ENCODE results near the gene MCM9. TPM values are rescaled to one million over a fixed set of nuclear protein-coding genes. Genes with fewer than 3 reads are reported as not detected.

The MCM9 gene
- total RNA-seq, 2 experiments from 2014 or later = 18.4 to 21.3 TPM

DNA sequence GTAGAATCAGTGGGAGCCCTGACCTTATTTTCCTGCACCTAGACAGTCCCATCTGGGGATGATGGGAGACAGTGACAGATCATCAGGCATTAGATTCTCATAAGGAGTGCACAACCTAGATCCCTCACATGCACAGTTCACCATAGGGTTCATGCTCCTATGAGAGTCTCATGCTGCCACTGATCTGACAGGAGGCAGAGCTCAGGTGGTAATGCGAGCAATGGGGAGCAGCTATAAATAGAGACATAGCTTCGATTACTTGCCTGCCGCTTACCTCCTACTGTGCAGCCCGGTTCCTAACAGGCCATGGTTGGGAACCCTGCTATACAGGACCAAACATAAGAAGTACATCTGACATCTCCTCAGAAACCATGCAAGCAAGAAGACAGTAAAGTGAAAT lies 72.5 kb downstream of the MCM9 start:
- peaks cover 18% of the 10 kb centered on the region for H3K9me3 Mint-ChIP-seq
- CTCF ChIA-PET = interaction anchor here (0.9 kb wide), 1 partner anchor 62 kb away, joined by 3 read pairs; no protein-coding TSS in a partner anchor
- H3K27me3 Mint-ChIP-seq = no peaks in the 10 kb centered on the region
- H3K4me1 Mint-ChIP-seq (ENCODE audit: low read depth) = peaks cover 58% of the 10 kb centered on the region
- intact Hi-C loops (cut with micrococcal nuclease) = no loop called here
- no peak for DNase-seq
- POLR2A ChIA-PET = no interaction called here
- peaks cover 40% of the 10 kb centered on the region for H3K36me3 Mint-ChIP-seq (ENCODE audit: low read depth)
- TF ChIP-seq, protein P1, sequence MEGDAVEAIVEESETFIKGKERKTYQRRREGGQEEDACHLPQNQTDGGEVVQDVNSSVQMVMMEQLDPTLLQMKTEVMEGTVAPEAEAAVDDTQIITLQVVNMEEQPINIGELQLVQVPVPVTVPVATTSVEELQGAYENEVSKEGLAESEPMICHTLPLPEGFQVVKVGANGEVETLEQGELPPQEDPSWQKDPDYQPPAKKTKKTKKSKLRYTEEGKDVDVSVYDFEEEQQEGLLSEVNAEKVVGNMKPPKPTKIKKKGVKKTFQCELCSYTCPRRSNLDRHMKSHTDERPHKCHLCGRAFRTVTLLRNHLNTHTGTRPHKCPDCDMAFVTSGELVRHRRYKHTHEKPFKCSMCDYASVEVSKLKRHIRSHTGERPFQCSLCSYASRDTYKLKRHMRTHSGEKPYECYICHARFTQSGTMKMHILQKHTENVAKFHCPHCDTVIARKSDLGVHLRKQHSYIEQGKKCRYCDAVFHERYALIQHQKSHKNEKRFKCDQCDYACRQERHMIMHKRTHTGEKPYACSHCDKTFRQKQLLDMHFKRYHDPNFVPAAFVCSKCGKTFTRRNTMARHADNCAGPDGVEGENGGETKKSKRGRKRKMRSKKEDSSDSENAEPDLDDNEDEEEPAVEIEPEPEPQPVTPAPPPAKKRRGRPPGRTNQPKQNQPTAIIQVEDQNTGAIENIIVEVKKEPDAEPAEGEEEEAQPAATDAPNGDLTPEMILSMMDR (IDR thresholded peaks at IDR 0.05) = no peak
- no peak for ATAC-seq
- H3K4me3 Mint-ChIP-seq = no peak overlapping the region
- no peak overlapping the region for H3K27ac Mint-ChIP-seq

DNA sequence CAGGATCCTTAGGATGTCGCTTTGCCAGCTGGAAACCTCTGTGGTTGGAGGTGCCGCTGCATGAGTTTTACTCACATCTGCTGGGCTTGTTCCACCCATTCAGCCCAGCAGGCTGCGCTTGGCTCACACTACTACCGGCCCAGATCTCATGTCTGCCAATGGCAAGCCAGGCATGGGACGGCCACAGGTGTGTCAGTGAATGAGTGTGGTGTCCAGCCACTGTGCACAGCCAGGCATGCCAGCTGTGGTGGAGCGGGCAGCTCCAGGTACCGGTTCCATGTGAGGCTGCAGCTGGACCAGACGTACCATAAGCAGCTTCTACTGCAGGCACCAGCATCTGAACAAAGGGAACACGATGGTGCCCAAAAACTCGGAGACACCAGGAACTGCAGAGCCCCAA lies 74.1 kb downstream of the MCM9 start:
- Mint-ChIP-seq H3K36me3 (ENCODE audit: low read depth) (peaks cover 35% of the 10 kb centered on the region), H3K4me1 (ENCODE audit: low read depth) (peaks cover 51% of the 10 kb centered on the region), H3K27ac (no peak overlapping the region), H3K27me3 (no peaks in the 10 kb centered on the region), H3K4me3 (no peak overlapping the region), H3K9me3 (peaks cover 8% of the 10 kb centered on the region)
- POLR2A ChIA-PET = interaction anchor here (0.7 to 1.4 kb wide), 2 partner anchors 31 to 1220 kb away, joined by 3 to 4 read pairs; no protein-coding TSS in a partner anchor
- TF ChIP-seq, protein P1 (IDR thresholded peaks at IDR 0.05) = no peak
- intact Hi-C loops (cut with micrococcal nuclease) = no loop called here
- CTCF ChIA-PET = interaction anchor here (1.7 kb wide), 1 partner anchor 15 kb away, joined by 7 read pairs; no protein-coding TSS in a partner anchor
- ATAC-seq (no peak), DNase-seq (no peak)

DNA sequence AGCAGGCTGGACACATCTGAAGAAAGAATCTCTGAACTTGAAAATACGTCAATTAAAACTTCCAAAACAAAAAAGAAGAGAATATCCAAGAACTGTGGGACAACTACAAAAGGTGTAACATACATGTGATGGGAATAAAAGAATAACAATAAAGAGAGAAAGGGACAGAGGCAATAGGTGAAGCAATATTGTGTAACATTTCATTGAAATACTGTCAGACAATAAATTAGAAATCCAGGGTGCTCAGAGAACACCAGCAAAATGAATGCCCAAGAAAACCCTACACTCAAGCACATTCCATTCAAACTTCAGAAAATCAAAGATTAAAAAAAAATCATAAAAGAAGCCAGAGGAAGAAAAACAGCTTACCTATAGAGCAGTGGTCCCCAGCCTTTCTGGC lies 74.6 kb downstream of the MCM9 start:
- Mint-ChIP-seq H3K4me1 (ENCODE audit: low read depth) (peaks cover 47% of the 10 kb centered on the region), H3K9me3 (peaks cover 5% of the 10 kb centered on the region), H3K4me3 (no peak overlapping the region), H3K36me3 (ENCODE audit: low read depth) (peaks cover 32% of the 10 kb centered on the region), H3K27ac (no peak overlapping the region), H3K27me3 (no peaks in the 10 kb centered on the region)
- CTCF ChIA-PET = interaction anchor here (1.7 kb wide), 1 partner anchor 15 kb away, joined by 7 read pairs; no protein-coding TSS in a partner anchor
- POLR2A ChIA-PET = interaction anchor here (1.4 kb wide), 1 partner anchor 31 kb away, joined by 4 read pairs; no protein-coding TSS in a partner anchor
- TF ChIP-seq, protein P1 (IDR thresholded peaks at IDR 0.05) = no peak
- ATAC-seq (no peak), DNase-seq (no peak)
- intact Hi-C loops (cut with micrococcal nuclease) = no loop called here

DNA sequence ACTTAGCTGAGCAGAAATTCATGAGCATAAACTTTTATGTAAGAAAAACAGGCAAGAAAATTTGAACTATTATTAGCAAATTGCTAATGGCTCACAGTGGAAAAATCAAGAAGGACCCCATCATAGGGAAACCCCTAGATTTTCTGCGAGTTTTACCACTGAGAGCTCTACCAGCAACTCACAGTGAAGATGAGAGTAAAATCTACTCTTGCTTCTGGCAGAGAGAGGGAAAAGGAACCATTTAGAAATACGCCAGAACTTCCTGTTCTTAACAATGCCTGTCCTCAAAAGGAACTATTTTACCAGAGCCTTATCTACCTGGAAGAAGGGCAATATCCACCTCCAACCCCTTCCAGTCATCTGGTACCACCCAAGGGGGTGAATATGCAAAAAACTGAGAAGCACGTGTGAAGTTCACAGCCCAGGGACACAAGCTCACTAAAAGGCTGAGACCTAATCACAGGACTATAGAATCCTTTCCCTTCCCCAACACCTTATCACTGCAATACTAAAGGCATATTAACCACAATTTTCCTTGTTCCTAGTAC lies 75.4 kb downstream of the MCM9 start:
- H3K27me3 Mint-ChIP-seq = no peaks in the 10 kb centered on the region
- H3K4me3 Mint-ChIP-seq = no peak overlapping the region
- no peak for DNase-seq
- H3K4me1 Mint-ChIP-seq (ENCODE audit: low read depth) = peaks cover 46% of the 10 kb centered on the region
- intact Hi-C loops (cut with micrococcal nuclease) = no loop called here
- TF ChIP-seq, protein P1 (IDR thresholded peaks at IDR 0.05) = no peak
- ChIA-PET CTCF (interaction anchor here (0.6 to 0.9 kb wide), 2 partner anchors 13 to 357 kb away, joined by 3 read pairs; no protein-coding TSS in a partner anchor), POLR2A (no interaction called here)
- no peak overlapping the region for H3K27ac Mint-ChIP-seq
- peaks cover 32% of the 10 kb centered on the region for H3K36me3 Mint-ChIP-seq (ENCODE audit: low read depth)
- no peak for ATAC-seq
- peaks cover 5% of the 10 kb centered on the region for H3K9me3 Mint-ChIP-seq

DNA sequence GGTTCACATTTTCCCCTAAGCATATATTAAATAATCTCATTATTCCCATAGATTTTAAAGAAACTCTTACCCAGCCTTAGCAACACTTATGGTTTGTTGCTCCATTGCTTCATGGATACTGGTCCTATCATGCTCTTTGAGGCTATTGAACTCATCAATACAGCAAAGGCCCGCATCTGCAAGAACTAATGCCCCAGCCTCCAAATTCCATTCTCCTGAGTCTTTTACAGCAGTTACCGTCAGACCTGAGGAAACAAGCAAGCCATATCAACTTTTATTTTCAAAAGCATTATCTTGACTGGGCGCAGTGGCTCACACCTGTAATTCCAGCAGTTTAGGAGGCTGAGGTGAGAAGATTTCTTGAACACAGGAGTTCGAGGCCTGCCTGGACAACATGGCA lies 78.7 kb downstream of the MCM9 start:
- POLR2A ChIA-PET = interaction anchor here (0.9 kb wide), 1 partner anchor 35 kb away, joined by 4 read pairs; no protein-coding TSS in a partner anchor
- no peak for DNase-seq
- TF ChIP-seq, protein P1 (IDR thresholded peaks at IDR 0.05) = no peak
- Mint-ChIP-seq H3K9me3 (peaks cover 5% of the 10 kb centered on the region), H3K36me3 (ENCODE audit: low read depth) (peaks cover 20% of the 10 kb centered on the region), H3K27ac (no peak overlapping the region), H3K4me3 (no peak overlapping the region), H3K4me1 (ENCODE audit: low read depth) (peaks cover 27% of the 10 kb centered on the region), H3K27me3 (no peaks in the 10 kb centered on the region)
- no peak for ATAC-seq
- CTCF ChIA-PET = interaction anchor here (0.9 kb wide), 1 partner anchor 9 kb away, joined by 3 read pairs; no protein-coding TSS in a partner anchor
- intact Hi-C loops (cut with micrococcal nuclease) = no loop called here

Measured in activated CD8-positive, alpha-beta T cell treated with anti-CD3 and anti-CD28 coated beads for 36 hours (primary cell).